GM23338 (cell line): Measurements from ENCODE around the gene AHCY. TPM values are rescaled to one million over a fixed set of nuclear protein-coding genes. Genes with fewer than 3 reads are reported as not detected.

Source experiments
- CTCF ChIP-seq, 2 experiments: fragments of 200-600 bp in 1 of 2; sonication (generic) in 1 of 2; conservative IDR thresholded peaks; 2 replicates each; pipeline versions ENCODE4 v1.5.1 to v1.6.1; 2016 to 2017; ENCODE audit warnings: antibody characterized with exemption in 2 of 2, low read depth in 2 of 2, mild to moderate bottlenecking in 2 of 2, moderate library complexity in 1 of 2
- ETS1 ChIP-seq: IDR thresholded peaks from 2 replicates; pipeline ENCODE4 v1.6.1; 2016; ENCODE audit warnings: antibody characterized with exemption
- EZH2phosphoT487 ChIP-seq: fragments of 200-600 bp; sonication (generic); IDR thresholded peaks from one replicate; pipeline ENCODE4 v1.8.1; 2018; ENCODE audit warnings: antibody characterized with exemption; ENCODE audit not compliant: unreplicated experiment
- JUNB ChIP-seq: IDR thresholded peaks from one replicate; pipeline ENCODE4 v1.6.1; 2016; ENCODE audit warnings: antibody characterized with exemption; ENCODE audit not compliant: unreplicated experiment
- NANOG ChIP-seq: IDR thresholded peaks from 2 replicates; pipeline ENCODE4 v1.6.1; 2016; ENCODE audit warnings: antibody characterized with exemption, borderline replicate concordance
- REST ChIP-seq: IDR thresholded peaks from one replicate; pipeline ENCODE4 v1.6.1; 2018; ENCODE audit warnings: antibody characterized with exemption; ENCODE audit not compliant: unreplicated experiment
- STAT1 ChIP-seq: IDR thresholded peaks from one replicate; pipeline ENCODE4 v1.6.1; 2016; ENCODE audit warnings: antibody characterized with exemption; ENCODE audit not compliant: unreplicated experiment
- ZNF114 ChIP-seq: fragments of 250-450 bp; sonication (Bioruptor Pico); IDR thresholded peaks from 2 replicates; pipeline ENCODE4 v1.5.0; 2020; ENCODE audit warnings: mild to moderate bottlenecking, moderate library complexity
- ZNF331 ChIP-seq: fragments of 250-450 bp; sonication (Bioruptor Pico); IDR thresholded peaks from 2 replicates; pipeline ENCODE4 v1.5.0; 2020; ENCODE audit warnings: low read depth, mild to moderate bottlenecking, moderate library complexity
- ZNF462 ChIP-seq: fragments of 250-450 bp; sonication (Bioruptor Pico); IDR thresholded peaks from 2 replicates; pipeline ENCODE4 v1.5.0; 2020; ENCODE audit warnings: mild to moderate bottlenecking, moderate library complexity
- polyA plus RNA-seq: library from polyadenylated mRNA; unstranded; fragments of >200 nt; fragmentation: Nextera tagmentation; extraction: Ambion mirVana; gene quantifications from 2 replicates; pipeline ENCODE4 v1.2.1, GENCODE V29; 2016
- total RNA-seq: library from RNA; depleted of rRNA; stranded (reverse); fragments of >200 nt; shearing (Covaris generic); gene quantifications from 2 replicates; pipeline ENCODE4 v1.2.3, GENCODE V29; 2014

AHCY gene
- total and polyA plus RNA-seq, 2 experiments from 2014 or later, result 138 to 423 TPM

GRCh38 chr20:34332262-34332920 is 29.2 kb upstream of the AHCY start (continued):
- TF ChIP-seq ZNF462 (no peak), ZNF331 (CRISPR knock-in tag) (no peak), ETS1 (no peak), NANOG (no peak), JUNB (no peak), STAT1 (no peak), REST (no peak), EZH2phosphoT487 (no peak), CTCF (conservative IDR thresholded peaks at IDR 0.05; ENCODE audit: low read depth in 2 of 2) (no peak), ZNF114 (no peak)
